WTC11 (cell line): ENCODE results near the gene KLK1. TPM values are rescaled to one million over a fixed set of nuclear protein-coding genes. Genes with fewer than 3 reads are reported as not detected.
A peak's percentile ranks its signal among the peaks of the same experiment; 100 is the strongest.

ENCODE experiments used
- ARID4B ChIP-seq: sonication (generic); formaldehyde crosslinking; IDR thresholded peaks from 2 replicates; pipeline ENCODE4 v1.8.0; 2023; ENCODE audit warnings: missing genetic modification reagents, mild to moderate bottlenecking, borderline replicate concordance
- ATF1 ChIP-seq: sonication (generic); formaldehyde crosslinking; IDR thresholded peaks from 2 replicates; pipeline ENCODE4 v1.8.1; 2023; ENCODE audit warnings: mild to moderate bottlenecking, moderate library complexity, missing genetic modification reagents
- ATF3 ChIP-seq: sonication (generic); formaldehyde crosslinking; conservative IDR thresholded peaks from 2 replicates; pipeline ENCODE4 v1.8.1; 2022; ENCODE audit warnings: mild to moderate bottlenecking, missing genetic modification reagents
- EMX1 ChIP-seq: fragments of 250-450 bp; sonication (Bioruptor Pico); IDR thresholded peaks from 2 replicates; pipeline ENCODE4 v1.8.0; 2021; ENCODE audit warnings: mild to moderate bottlenecking
- FOXJ3 ChIP-seq: sonication (generic); formaldehyde crosslinking; IDR thresholded peaks from 2 replicates; pipeline ENCODE4 v1.9.0; 2021; ENCODE audit warnings: missing genetic modification reagents, mild to moderate bottlenecking, borderline replicate concordance
- HMGXB4 ChIP-seq: sonication (generic); formaldehyde crosslinking; IDR thresholded peaks from 2 replicates; pipeline ENCODE4 v1.8.1; 2023; ENCODE audit warnings: mild to moderate bottlenecking, moderate library complexity, missing genetic modification reagents
- MAX ChIP-seq: sonication (generic); formaldehyde crosslinking; IDR thresholded peaks from 2 replicates; pipeline ENCODE4 v1.8.0; 2022; ENCODE audit warnings: mild to moderate bottlenecking, missing genetic modification reagents
- MXD4 ChIP-seq: fragments of 250-450 bp; sonication (Bioruptor Pico); IDR thresholded peaks from 2 replicates; pipeline ENCODE4 v1.8.0; 2021; ENCODE audit warnings: mild to moderate bottlenecking, moderate library complexity, borderline replicate concordance
- MYBL2 ChIP-seq: sonication (generic); formaldehyde crosslinking; IDR thresholded peaks from 2 replicates; pipeline ENCODE4 v1.8.1; 2023; ENCODE audit warnings: mild to moderate bottlenecking, moderate library complexity, missing genetic modification reagents
- NFE2L1 ChIP-seq: sonication (generic); formaldehyde crosslinking; IDR thresholded peaks from 2 replicates; pipeline ENCODE4 v1.8.1; 2023; ENCODE audit warnings: missing genetic modification reagents
- NR1H2 ChIP-seq: sonication (generic); formaldehyde crosslinking; IDR thresholded peaks from 2 replicates; pipeline ENCODE4 v1.9.0; 2021; ENCODE audit warnings: mild to moderate bottlenecking, moderate library complexity, missing genetic modification reagents
- NR2C2 ChIP-seq: sonication (generic); formaldehyde crosslinking; IDR thresholded peaks from 2 replicates; pipeline ENCODE4 v1.8.0; 2022; ENCODE audit warnings: mild to moderate bottlenecking, missing genetic modification reagents
- OVOL2 ChIP-seq: fragments of 250-450 bp; sonication (Bioruptor Pico); IDR thresholded peaks from 2 replicates; pipeline ENCODE4 v1.9.0; 2021; ENCODE audit warnings: mild to moderate bottlenecking, borderline replicate concordance
- PREB ChIP-seq: sonication (generic); formaldehyde crosslinking; IDR thresholded peaks from 2 replicates; pipeline ENCODE4 v1.8.1; 2022; ENCODE audit warnings: mild to moderate bottlenecking, missing genetic modification reagents, moderate library complexity, borderline replicate concordance
- SMAD3 ChIP-seq: sonication (generic); formaldehyde crosslinking; IDR thresholded peaks from 2 replicates; pipeline ENCODE4 v1.8.0; 2022; ENCODE audit warnings: missing genetic modification reagents, mild to moderate bottlenecking, borderline replicate concordance
- USF1 ChIP-seq: sonication (generic); formaldehyde crosslinking; IDR thresholded peaks from 2 replicates; pipeline ENCODE4 v1.8.0; 2022; ENCODE audit warnings: mild to moderate bottlenecking, missing genetic modification reagents
- ZMAT4 ChIP-seq: fragments of 250-450 bp; sonication (Bioruptor Pico); IDR thresholded peaks from 2 replicates; pipeline ENCODE4 v1.9.0; 2021; ENCODE audit warnings: mild to moderate bottlenecking
- ZNF121 ChIP-seq: sonication (generic); formaldehyde crosslinking; IDR thresholded peaks from 2 replicates; pipeline ENCODE4 v1.8.0; 2023; ENCODE audit warnings: missing genetic modification reagents
- ZNF416 ChIP-seq: fragments of 250-450 bp; sonication (Bioruptor Pico); IDR thresholded peaks from 2 replicates; pipeline ENCODE4 v1.9.0; 2021; ENCODE audit warnings: mild to moderate bottlenecking, inconsistent platforms
- ZNF512 ChIP-seq: sonication (generic); formaldehyde crosslinking; IDR thresholded peaks from 2 replicates; pipeline ENCODE4 v1.8.1; 2022; ENCODE audit warnings: missing genetic modification reagents, borderline replicate concordance
- ZNF532 ChIP-seq: fragments of 250-450 bp; sonication (Bioruptor Pico); IDR thresholded peaks from 2 replicates; pipeline ENCODE4 v1.9.0; 2021; ENCODE audit warnings: mild to moderate bottlenecking, borderline replicate concordance
- ZSCAN18 ChIP-seq: fragments of 250-450 bp; sonication (Bioruptor Pico); IDR thresholded peaks from 2 replicates; pipeline ENCODE4 v2.1.2; 2022; ENCODE audit warnings: mild to moderate bottlenecking, moderate library complexity
- total RNA-seq: library from RNA; stranded (reverse); gene quantifications from 3 replicates; pipeline ENCODE4 v1.2.3, GENCODE V29; 2021

Gene KLK1
- total RNA-seq, 1 experiment from 2014 or later, result 3.9 TPM

GRCh38 chr19:50795664-50796073 is 27.9 kb downstream of the KLK1 start (continued):
- TF ChIP-seq ARID4B (CRISPR knock-in tag) (no peak), NR1H2 (CRISPR knock-in tag) (no peak), MYBL2 (CRISPR knock-in tag) (no peak), NR2C2 (no peak), FOXJ3 (CRISPR knock-in tag) (no peak), ATF1 (CRISPR knock-in tag) (no peak), NFE2L1 (no peak), ZNF512 (CRISPR knock-in tag) (no peak), ZNF416 (CRISPR knock-in tag) (no peak), SMAD3 (peak; percentile 72; the same call in 1 of the 2 replicates), EMX1 (CRISPR knock-in tag) (no peak), ATF3 (CRISPR knock-in tag) (0 out of 2 replicates have a peak, but pooled peaks have one; percentile 8), PREB (CRISPR knock-in tag) (no peak), HMGXB4 (CRISPR knock-in tag) (no peak), ZNF532 (no peak), ZNF121 (CRISPR knock-in tag) (no peak), MXD4 (CRISPR knock-in tag) (no peak), USF1 (CRISPR knock-in tag) (no peak), MAX (CRISPR knock-in tag) (0 out of 2 replicates have a peak, but pooled peaks have one; percentile 18), ZSCAN18 (CRISPR knock-in tag) (no peak), OVOL2 (no peak), ZMAT4 (no peak)
- TF ChIP-seq, all 79 proteins: peak for 4
